ENCODE results near the gene DOK6. TPM values are rescaled to one million over a fixed set of nuclear protein-coding genes. Genes with fewer than 3 reads are reported as not detected.

Gene DOK6
- total and polyA plus RNA-seq, 2 of the 13 experiments (the other 11 are each of a cell fraction or from before 2014, with no cell fraction given): 17.0 to 17.2 TPM

DNA sequence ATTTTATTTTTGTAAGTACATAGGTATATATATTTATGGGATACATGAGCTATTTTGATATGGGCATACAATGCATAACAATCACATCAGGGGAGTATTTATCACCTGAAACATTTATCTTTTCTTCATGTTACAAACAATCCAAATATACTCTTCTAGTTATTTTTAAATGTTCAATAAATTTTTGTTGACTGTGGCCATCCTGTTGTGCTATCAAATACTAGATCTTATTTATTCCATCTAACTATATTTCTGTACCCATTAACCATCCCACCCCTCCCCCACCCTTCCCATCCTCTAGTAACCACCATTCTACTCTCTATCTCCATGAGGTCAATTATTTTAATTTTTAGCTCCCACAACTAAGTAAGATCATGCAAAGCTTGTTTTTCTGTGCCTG is 390.0 kb downstream of the DOK6 start:
- FAIRE-seq: no peak
- BruUV-seq (replicated peaks): no TSS peak
- ATAC-seq: no peak

DNA sequence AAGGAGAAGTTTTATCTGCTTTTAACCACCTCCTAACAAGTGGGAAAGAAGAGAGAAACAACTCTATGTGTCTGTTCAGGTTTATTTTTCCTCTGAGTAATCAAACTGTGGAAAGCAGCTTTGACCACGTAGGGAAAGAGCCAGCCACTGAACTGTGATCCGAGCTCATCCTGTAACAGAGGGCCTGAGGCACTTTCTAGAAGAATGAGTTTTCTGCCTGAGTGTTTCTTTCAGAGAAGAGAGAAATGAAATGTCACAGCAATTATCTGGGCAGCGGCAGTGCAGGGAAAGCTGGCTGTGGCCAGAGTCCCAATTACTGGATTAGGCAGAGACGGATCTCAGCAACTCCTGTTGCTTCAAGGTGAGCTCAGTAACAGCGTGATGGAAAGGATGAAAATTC is 395.1 kb downstream of the DOK6 start:
- Histone ChIP-seq H3K4me3 (replicated peaks in 1 of 3; ENCODE audit: insufficient read depth in 1 of 3, low read depth in 2 of 3, low read length in 3 of 3) (no peak overlapping the region), H3K27me3 (ENCODE audit: control insufficient read depth in 1 of 2, insufficient read depth in 2 of 2, low read length in 2 of 2) (no peaks in the 10 kb centered on the region), H3K9me3 (ENCODE audit: low read length) (peaks cover 9% of the 10 kb centered on the region), H3K36me3 (replicated peaks in 1 of 2; ENCODE audit: control insufficient read depth in 1 of 2, insufficient read depth in 2 of 2, low read length in 2 of 2) (no peaks in the 10 kb centered on the region), H3K4me2 (ENCODE audit: low read depth, low read length) (peak overlapping the region; percentile 8; the same call in 1 of the 2 replicates), H2AFZ (ENCODE audit: low read length) (no peak overlapping the region), H3K9ac (ENCODE audit: insufficient read depth, low read depth, low read length) (no peak overlapping the region), H3K79me2 (ENCODE audit: insufficient read depth, low read length) (no peaks in the 10 kb centered on the region), H3K4me1 (ENCODE audit: insufficient read depth, low read length) (peaks cover 17% of the 10 kb centered on the region), H4K20me1 (ENCODE audit: insufficient read depth, low read length) (no peaks in the 10 kb centered on the region), H3K27ac (ENCODE audit: extremely low read length, insufficient read depth, low read length) (no peak overlapping the region)
- ATAC-seq (no peak), FAIRE-seq (no peak), DNase-seq (ENCODE audit: low spot score) (no peak)
- intact Hi-C loops (cut with micrococcal nuclease; ENCODE audit: unreplicated experiment) (no loop called here), in situ Hi-C loops (cut with HindIII; ENCODE audit: extremely low pct_ligation_motif_present, low pct_unique_long_range_greater_than_20kb) (no loop called here)
- CTCF ChIA-PET (ENCODE audit: low intra/inter-chr PET ratio, low total read pairs): no interaction called here
- 81% methylated on average over 5 of the region's 5 CpGs for WGBS (ENCODE audit: low lambda C conversion rate)
- TF ChIP-seq KDM5A (IDR thresholded peaks at IDR 0.05; ENCODE audit: borderline replicate concordance, low read length) (no peak), HDAC6 (IDR thresholded peaks at IDR 0.05; ENCODE audit: low read depth, low read length) (no peak), MLX (CRISPR knock-in tag; IDR thresholded peaks at IDR 0.05) (no peak), ZNF251 (CRISPR knock-in tag; IDR thresholded peaks at IDR 0.05) (no peak), ZNF883 (CRISPR knock-in tag; IDR thresholded peaks at IDR 0.05; ENCODE audit: not compliant biosample characterization) (no peak), RNF2 (conservative IDR thresholded peaks at IDR 0.05; ENCODE audit: low read depth) (no peak), TSC22D2 (CRISPR knock-in tag; IDR thresholded peaks at IDR 0.05; ENCODE audit: borderline replicate concordance) (no peak), ZNF432 (CRISPR knock-in tag; IDR thresholded peaks at IDR 0.05; ENCODE audit: borderline replicate concordance) (no peak), MAF1 (CRISPR knock-in tag; IDR thresholded peaks at IDR 0.05; ENCODE audit: borderline replicate concordance) (no peak), RFXANK (CRISPR knock-in tag; IDR thresholded peaks at IDR 0.05) (no peak)
- TF ChIP-seq, protein P1, sequence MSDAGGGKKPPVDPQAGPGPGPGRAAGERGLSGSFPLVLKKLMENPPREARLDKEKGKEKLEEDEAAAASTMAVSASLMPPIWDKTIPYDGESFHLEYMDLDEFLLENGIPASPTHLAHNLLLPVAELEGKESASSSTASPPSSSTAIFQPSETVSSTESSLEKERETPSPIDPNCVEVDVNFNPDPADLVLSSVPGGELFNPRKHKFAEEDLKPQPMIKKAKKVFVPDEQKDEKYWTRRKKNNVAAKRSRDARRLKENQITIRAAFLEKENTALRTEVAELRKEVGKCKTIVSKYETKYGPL (CRISPR knock-in tag; IDR thresholded peaks at IDR 0.05): no peak
- no TSS peak for BruUV-seq (replicated peaks)
- POLR2A ChIA-PET: no interaction called here

More for the DNA sequence above, 390.0 kb downstream of the DOK6 start:
- Histone ChIP-seq H3K27me3 (ENCODE audit: control insufficient read depth in 1 of 2, insufficient read depth in 2 of 2, low read length in 2 of 2) (no peaks in the 10 kb centered on the region), H3K4me3 (replicated peaks in 1 of 3; ENCODE audit: insufficient read depth in 1 of 3, low read depth in 2 of 3, low read length in 3 of 3) (no peak overlapping the region), H3K79me2 (ENCODE audit: insufficient read depth, low read length) (no peaks in the 10 kb centered on the region), H3K4me1 (ENCODE audit: insufficient read depth, low read length) (peaks cover 49% of the 10 kb centered on the region), H3K9me3 (ENCODE audit: low read length) (peaks cover 9% of the 10 kb centered on the region), H3K4me2 (ENCODE audit: low read depth, low read length) (no peak overlapping the region), H3K27ac (ENCODE audit: extremely low read length, insufficient read depth, low read length) (no peak overlapping the region), H3K9ac (ENCODE audit: insufficient read depth, low read depth, low read length) (no peak overlapping the region), H4K20me1 (ENCODE audit: insufficient read depth, low read length) (no peaks in the 10 kb centered on the region), H2AFZ (ENCODE audit: low read length) (no peak overlapping the region), H3K36me3 (replicated peaks in 1 of 2; ENCODE audit: control insufficient read depth in 1 of 2, insufficient read depth in 2 of 2, low read length in 2 of 2) (no peaks in the 10 kb centered on the region)
- in situ Hi-C loops (cut with HindIII; ENCODE audit: extremely low pct_ligation_motif_present, low pct_unique_long_range_greater_than_20kb): no loop called here
- ChIA-PET POLR2A (no interaction called here), CTCF (ENCODE audit: low intra/inter-chr PET ratio, low total read pairs) (no interaction called here)
- TF ChIP-seq, protein P2, sequence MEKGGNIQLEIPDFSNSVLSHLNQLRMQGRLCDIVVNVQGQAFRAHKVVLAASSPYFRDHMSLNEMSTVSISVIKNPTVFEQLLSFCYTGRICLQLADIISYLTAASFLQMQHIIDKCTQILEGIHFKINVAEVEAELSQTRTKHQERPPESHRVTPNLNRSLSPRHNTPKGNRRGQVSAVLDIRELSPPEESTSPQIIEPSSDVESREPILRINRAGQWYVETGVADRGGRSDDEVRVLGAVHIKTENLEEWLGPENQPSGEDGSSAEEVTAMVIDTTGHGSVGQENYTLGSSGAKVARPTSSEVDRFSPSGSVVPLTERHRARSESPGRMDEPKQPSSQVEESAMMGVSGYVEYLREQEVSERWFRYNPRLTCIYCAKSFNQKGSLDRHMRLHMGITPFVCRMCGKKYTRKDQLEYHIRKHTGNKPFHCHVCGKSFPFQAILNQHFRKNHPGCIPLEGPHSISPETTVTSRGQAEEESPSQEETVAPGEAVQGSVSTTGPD (CRISPR knock-in tag; IDR thresholded peaks at IDR 0.05): no peak
- TF ChIP-seq HNRNPK (IDR thresholded peaks at IDR 0.05; ENCODE audit: low read depth, low read length, poor library complexity, severe bottlenecking): peak; percentile 96
- DNase-seq (ENCODE audit: low spot score): no peak
- intact Hi-C loops (cut with micrococcal nuclease; ENCODE audit: unreplicated experiment): loop anchor here (1.0 kb wide), 1 partner anchor 37 kb away; no protein-coding TSS in a partner anchor
